Stimulated activated CD8-positive, alpha-beta memory T cell treated with anti-CD3 and anti-CD28 coated beads, Interleukin-7, amount 100 ng/mL, for 24 hours (primary cell): ENCODE measurements around the gene VANGL2.
"Not testable (repeated sequence)": the region's sequence is repeated elsewhere in the genome, so short reads cannot be mapped to it uniquely, and the experiment has no call there.

Source experiments
- DNase-seq: peaks from one replicate; pipeline ENCODE4 v3.0.0-alpha.2; 2020; ENCODE audit warnings: low read depth

Gene VANGL2

DNA sequence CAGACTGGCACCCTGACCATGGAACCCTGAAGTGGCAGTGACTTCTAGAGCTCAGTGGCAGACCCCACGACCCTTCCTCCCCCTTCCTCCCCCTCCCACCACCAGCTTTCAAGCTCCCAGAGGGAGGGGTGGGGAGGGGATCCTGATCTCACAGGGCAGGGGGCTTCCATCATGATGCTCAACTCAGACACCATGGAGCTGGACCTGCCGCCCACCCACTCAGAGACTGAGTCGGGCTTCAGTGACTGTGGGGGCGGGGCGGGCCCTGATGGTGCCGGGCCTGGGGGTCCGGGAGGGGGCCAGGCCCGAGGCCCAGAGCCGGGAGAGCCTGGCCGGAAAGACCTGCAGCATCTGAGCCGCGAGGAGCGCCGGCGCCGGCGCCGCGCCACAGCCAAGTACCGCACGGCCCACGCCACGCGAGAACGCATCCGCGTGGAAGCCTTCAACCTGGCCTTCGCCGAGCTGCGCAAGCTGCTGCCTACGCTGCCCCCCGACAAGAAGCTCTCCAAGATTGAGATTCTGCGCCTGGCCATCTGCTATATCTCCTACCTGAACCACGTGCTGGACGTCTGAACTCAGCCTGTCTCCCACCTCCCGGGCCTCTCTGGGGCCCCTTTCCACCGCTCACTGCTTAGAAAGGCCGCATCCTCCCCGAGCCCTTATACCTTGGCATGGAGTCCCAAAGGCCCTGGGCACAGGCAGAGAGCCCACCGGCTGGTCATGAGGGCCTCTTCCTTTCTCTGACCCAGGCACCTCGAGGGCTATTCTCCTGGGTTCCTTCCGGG lies 29.6 kb upstream of the VANGL2 start:
- no peak for DNase-seq

DNA sequence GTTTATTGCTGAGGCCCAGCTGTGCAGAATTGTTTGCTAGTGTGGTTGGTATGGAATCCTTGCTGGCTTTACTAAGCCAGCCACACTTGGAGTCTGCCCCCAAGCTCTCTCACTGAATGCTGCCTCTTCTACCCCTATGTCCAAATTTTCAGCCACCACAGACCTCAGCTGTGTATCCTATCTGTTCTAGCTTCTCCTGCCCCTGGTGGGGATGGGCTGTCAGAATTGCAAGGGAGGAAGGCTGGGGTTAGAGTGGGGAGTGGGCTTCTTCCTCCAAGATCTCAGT lies 29.1 kb upstream of the VANGL2 start:
- DNase-seq, result no peak

DNA sequence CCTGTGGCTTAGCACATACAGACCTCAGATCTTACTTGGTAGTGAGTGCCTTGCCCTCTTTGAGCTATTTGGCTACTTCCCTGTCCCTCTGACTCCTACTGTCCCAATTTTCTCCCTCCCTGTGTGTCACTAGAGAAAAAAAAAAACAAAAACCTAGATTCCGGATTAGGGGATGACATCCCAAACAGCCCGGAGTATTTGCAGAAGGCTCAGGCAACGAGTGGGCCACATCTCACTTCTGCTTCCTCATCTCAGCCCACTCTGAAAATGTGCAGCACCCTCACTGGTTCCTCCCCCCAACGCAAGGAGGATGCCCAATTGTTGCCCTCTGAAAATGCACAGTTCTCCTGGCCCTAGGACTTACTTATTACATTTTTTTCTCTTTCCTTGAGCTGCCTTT lies 28.6 kb upstream of the VANGL2 start:
- DNase-seq, result no peak

DNA sequence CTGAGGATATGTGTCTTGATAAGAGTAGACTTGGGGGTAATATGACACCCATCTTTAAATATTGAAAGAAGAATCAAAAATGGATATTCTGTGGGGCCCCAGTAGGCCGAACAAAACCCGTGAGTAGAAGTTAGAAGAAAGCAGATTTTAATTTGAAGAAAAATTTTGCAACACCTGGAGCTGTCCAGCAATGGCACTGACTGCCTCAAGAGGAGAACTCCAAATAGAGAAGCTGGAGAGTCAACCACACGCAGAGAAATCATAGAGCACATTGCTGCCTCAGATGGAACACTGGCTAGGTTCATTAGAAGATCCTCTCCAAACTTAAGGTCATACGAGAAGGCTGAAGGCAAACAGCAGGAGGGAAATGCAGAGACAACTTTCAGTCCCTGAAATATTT lies 26.7 kb upstream of the VANGL2 start:
- no peak for DNase-seq

DNA sequence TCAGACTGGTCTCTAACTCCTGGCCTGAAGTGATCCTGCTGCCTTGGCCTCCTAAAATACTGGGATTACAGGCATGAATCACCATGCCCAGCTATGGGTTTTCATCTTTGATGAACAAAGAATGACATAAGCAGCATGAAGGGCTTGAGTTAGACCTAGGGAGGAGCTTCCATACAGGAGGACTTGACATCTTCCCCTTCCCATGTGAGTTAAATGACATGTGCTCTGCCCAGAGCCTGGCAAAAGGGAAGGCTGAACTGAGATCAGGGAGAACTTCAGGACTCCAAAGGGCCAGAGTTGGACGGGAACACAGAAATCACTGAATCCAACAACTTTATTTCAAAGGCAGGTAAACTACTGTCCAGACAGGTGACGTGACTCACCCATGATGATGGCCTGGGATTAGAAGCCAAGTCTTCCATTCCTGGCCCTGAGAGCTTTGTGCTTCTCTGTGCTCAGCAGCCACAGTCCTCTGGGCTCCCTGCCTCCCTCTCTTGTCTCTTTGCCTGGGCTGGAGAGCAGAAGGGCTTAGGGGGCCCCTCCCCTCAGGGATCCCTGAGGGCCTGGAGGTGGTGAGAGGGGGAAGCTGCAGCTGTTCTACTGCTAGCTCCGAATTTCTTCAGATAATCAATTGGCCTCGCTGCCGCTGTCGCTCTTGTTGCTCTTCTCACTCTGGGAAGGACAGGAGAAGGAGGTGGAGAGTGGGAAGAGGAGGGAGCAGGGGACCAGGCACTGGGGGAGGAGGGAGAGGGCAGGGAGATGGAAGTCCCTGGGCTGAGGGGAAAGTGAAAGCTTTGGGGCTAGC lies 25.9 kb upstream of the VANGL2 start:
- no peak for DNase-seq

DNA sequence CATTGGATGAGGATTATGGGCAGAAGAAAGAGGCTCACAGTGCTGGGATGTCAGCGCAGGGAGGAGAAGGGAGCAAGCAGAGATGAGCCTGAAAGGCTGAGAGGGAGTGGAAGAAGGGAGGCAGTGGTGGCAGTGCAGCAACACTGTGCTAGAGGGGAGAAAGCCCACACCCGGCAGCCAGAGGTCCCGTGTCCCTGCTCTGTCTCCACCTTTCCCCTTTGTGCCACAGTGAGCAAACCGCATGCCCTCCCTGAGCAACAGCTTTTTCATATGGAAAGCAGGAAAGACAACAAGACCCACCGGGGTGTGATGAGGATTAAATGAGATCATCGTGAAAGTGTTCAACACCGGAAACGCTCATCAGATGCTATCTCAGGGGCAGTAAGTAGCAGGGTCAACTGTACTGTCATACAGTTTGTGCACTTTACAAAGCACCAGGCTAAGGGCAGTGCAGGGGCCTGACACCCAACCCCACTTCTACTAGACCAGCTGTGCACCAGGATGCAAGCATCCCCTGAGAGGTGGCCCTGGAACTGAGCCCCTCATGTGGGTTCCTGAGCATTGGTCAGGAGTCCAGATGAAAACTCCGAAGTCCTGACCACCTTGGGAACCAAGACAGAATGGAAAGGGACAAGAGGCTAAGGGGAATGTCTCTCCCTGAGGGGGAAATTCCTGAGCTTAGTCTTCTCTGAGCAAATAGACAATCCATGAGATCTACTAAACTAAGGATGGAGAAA lies 24.4 kb upstream of the VANGL2 start:
- DNase-seq, result no peak

DNA sequence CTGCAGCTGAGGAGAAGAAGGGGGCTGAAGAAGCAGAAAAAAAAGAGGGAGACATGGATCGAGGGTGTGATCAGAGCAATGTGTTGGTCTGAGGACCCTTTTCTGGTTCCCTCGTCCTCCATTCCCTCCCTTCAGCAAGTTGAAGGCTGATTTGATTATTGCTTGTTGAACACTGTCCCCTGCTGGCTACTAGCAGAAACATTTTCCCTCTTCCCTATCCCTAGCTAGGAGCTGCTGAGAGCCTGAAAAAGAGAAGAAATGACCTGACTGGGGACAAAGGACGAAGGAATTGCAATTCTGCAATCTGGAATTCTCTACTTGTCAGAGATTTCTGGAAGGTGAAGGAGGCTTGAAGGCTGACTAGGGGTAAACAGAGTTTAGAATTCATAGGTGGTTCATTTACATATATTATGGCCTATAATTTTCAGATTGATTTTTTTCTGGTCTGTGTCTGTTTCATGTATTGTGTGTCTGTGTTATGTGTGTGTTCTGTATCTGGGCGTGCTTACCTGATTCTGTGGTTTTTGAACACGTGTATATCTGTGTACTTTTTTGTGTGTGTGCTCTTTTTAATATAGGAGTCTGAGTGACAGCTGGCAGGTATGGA lies 23.7 kb upstream of the VANGL2 start:
- no peak for DNase-seq

DNA sequence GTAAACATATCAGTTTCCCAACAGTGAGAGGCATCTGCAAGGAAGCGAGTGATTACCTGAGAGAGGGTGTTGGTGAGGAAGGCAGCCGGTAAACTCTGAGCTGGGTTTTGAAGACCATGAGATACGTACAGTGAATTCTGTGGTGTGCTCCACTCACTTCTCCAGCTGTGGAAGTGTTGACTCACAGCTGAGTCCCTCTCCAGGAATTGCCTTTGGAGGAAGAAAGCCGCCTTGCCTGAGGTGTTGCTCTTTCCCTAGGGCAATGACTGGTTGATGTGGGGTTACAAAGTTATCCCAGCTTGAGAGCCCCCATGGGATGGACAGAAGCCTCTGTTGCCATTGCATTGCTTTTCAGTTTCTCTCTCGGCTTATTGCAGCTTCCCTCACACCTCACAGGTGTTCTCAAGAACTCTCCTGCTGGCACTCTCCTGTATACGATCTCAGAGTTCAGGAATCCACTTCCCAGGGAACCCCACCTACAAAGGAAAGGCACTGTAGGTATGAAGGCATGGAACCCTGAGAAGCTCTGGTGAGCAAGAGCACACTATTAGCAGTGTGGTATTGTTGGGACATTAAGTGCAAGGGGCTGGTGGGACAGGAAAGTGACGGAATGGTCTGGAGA lies 22.7 kb upstream of the VANGL2 start:
- DNase-seq, result no peak

DNA sequence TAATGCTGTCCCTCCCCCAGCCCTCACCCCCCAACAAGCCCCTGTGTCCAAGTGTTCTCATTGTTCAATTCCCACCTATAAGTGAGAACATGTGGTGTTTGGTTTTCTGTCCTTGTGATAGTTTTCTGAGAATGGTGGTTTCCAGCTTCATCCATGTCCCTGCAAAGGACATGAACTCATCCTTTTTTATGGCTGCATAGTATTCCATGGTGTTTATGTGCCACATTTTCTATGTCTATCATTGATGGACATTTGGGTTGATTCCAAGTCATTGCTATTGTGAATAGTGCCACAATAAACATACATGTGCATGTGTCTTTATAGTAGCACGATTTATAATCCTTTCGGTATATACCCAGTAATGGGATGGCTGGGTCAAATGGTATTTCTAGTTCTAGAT lies 15.6 kb upstream of the VANGL2 start:
- DNase-seq, result not testable (repeated sequence)

DNA sequence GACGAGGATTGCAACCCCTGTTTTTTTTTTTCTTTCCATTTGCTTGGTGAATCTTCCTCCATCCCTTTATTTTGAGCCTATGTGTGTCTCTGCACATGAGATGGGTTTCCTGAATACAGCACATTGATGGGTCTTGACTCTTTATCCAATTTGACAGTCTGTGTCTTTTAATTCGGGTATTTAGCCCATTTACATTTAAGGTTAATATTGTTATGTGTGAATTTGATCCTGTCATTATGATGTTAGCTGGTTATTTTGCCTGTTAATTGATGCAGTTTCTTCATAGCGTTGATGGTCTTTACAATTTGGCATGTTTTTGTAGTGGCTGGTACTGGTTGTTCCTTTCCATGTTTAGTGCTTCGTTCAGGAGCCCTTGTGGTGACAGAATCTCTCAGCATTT lies 12.0 kb upstream of the VANGL2 start:
- DNase-seq, result not testable (repeated sequence)

DNA sequence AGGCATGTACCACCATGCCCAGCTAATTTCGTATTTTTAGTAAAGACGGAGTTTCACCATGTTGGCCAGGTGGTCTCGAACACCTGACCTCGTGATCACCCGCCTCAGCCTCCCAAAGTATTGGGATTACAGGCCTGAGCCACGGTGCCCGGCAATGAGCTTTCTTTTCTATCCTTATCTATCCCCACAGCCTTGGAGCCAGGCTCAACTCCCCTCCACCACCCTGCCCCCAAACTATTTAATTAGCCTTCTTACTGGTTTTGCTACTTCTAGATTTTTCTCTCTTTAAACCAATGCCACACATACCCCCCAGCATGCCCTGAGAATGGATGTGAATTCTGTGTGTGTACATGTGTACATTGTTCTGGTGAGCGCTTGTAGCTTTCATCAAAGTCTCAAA lies 5.7 kb upstream of the VANGL2 start:
- DNase-seq, result no peak

DNA sequence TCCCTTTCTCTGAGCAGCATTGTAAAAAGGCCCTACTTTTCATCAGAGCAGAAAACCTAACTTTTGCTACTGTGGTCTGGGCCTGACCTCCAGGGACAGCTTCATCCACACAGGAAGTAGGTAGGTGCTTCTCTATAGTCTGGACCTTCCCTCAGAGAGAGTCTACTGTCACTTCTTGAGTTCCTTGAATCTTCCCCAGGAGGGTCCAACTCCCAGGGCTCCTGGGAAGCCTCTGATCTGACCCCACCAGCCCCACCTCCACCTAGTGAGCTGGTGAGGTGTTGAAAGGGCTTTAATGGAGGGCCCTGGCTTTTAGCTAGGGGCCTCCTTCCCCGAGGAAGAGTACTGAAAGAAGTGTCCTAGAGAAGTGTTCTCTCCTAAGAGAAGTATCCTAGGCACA lies 2.7 kb upstream of the VANGL2 start:
- no peak for DNase-seq

DNA sequence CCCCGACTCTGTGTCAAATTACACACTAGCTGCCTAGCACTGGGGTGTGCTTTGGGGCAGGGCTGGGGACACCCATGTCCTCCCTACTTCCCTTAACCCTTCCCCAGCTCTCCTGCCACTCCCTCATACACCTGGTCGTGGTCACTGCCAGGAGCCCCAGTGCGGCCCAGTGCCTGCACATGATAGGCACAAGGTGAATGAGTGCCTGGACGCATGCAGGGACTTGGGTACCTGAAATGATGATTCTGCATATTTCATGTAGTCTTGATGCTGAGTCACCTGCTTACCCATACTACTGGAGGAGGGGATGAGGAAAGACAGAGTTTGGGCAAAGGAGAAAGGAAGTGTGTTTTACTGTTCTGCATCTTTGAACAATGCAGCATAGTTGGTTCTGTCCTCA lies 1.5 kb upstream of the VANGL2 start:
- DNase-seq, result no peak

DNA sequence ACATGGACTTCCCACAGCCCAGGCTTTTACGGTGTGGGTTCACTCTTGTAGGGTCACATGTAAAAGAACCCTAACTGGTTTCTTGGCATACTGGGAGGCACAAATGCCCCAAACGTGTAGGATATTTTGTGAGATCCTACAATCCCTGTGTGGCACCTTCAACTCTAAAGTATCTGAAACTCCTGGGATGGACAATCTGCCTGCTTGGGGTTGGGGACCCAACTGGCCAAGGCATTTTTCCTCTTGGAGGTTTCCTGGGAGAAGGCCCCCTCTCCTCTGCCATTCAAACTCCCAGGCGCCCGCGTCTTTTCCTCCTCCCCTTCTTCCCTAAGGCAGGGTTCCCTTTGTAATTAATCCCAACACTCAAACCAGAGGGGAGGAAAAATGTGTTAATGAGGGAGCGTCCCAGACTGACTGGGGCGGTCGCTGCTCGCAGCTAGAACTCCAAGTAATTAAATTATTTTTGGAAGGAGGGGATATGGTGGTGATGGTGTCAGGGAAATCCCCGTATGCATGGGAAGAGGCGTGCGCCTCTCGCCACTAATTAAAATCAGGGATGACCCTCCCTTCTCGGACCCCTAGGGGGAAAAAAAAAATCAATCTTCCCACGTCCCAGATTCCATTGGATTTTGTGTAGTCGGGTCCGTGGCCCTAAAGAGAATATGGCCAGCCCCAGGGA lies 681 bp upstream of the VANGL2 start:
- no peak for DNase-seq

DNA sequence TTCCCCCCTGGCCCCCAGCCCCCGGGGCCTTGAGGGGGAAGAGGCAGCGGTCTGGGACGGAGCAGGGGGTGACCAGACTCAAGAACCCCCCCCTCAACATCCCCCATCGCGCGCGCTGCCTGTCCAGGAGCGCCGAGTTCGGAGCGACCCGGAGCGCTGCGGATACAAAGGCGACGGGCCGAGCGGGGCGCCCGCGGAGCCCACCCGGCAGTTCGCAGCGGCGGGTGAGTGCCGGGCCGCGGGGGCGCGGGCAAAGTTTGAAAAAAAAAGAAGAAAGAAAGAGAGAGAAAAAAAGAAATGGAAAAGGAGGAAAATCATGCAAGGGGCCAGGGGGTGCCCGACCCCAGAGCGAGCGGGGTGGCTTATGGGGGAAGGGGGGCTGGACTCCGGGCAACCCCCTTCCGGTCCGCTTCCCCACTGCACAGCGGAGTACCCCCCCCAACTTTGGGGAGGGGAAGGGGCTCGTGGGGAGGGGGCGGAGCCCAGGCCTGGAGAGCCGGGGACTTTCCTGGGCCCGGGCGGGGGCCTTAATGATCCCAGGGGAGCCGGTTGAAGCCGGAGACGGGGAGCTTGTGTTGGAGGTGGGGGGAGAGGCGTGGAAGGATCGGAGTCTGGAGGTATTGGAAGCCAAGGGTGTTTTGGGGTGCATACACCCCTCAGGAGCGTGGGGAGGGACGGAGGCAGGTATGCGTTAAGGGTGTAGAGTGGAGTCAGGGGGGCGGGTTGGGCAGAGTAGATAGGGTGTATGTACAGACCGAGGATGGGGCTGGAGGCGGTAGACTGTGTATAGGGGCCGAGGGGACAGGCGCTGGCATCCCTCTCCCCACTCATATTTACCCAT lies 502 bp downstream of the VANGL2 start:
- DNase-seq, result no peak

DNA sequence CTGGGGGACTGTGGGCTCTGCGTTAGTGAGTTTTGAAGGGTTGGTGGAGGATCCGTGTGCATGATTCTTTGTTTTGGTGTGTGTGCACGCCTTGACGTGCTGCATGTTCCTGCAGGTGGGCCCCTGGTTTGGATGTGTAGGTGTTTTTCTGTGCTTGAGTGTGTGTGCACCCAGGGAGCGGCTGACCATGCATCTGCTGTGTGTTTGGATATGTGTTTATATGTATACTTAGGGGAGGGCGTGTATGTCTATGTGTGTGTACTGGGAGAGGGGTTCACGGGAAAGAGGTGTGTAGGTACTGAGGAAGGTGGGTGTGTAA lies 1.1 kb downstream of the VANGL2 start:
- no peak for DNase-seq

DNA sequence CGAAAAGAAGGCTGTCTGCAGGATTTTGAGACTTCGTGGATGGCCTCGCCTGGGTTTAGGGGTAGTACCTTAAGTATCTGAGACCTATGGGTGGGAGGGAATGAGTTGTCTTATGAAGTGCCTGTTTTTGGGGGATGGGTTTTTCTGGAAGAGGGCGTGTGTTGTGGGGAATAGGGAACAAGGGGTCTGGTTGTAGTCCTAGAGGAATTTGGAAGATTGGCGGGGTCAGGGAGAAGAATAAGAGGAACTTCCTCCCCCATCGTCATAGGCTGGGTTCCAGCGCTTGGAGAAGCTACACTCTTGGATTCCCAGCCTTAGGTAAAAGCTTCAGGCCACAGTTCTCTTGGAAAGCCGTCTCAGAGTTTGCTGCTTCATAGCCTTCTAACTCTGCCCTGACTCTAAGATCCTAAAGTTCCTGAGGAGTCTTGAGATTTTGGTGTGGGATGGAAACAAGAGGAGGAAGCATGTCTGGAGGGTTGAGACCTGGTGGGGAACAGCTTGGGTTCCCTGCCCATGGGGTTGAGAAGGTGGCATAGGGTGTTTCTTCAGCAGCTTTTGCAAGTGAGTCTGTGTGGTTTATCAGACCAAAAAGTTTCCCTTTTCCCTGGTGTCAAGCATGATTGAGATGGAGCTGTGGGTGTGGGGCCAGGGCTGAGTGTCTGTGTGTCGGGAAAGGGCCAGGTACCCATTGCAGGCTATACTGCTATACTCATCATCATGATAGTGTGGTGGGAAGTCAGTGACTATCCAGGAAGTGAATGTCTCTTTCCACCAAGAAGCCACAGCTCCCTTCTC lies 1.8 kb downstream of the VANGL2 start:
- DNase-seq, result no peak

DNA sequence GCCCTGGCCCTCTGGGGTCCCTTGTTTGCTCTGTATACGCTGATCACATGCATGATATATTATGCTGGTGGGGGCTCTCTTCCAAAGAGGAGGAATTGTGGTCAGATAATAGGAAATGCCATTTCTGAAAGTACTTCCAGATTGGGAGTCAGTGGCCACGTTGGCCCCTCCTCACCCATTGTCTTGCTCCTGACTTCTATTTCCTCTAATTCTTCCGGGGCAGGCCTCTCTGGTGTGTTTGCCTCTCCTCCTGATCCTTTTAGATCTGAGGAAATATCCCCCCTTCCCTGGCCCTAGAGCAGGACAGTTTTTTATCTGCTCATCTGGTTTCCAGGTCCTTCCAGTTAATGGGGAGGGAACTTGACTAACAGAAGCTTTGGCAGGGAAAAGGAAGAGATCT lies 2.9 kb downstream of the VANGL2 start:
- DNase-seq, result no peak

DNA sequence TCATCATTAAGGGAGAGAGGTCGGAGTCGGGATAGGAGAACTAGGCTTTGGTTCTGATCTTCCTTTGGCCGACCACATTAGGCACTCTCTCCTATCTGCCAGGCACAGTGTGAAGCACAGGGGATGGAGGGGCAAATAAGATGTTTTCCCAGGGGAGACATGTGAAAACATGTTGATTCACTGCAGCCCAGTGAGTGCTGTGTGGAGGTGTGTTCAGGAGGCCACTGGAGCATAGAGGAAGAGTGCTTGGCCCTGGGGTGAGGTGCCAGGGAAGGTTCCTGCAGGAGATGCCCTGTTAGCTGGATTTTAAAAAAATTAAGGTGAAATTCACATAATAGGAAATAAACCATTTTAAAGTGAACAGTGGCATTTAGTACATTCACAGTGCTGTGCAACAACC lies 3.7 kb downstream of the VANGL2 start:
- no peak for DNase-seq

DNA sequence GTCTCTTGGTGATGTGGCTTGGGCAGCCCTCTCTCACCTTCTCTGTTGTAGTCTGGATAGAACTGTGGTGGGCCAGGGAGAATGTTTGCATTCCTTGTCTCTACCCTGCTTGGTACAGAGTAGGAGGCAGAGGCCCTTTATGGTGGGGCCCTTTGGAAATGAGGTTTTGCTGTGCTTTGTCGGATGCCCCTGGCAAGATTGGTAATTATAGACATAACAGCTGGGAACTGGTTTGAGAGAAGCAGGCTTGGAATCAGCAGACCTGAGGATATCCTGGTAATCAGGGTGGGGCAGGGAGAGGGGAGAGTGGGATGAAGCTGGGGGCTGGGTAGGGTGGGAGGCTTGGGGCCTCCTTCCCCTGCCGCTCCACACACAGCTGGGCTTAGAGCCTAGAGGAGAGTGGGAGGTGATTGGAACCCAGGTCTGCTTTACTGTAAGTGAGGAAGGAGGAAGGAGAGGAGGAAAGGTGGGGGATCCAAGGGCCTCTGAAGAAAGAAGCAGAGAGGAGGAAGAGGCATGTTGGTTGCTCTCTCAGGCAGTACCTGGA lies 5.0 kb downstream of the VANGL2 start:
- no peak for DNase-seq
